ENCODE data around the gene RHD. TPM values are rescaled to one million over a fixed set of nuclear protein-coding genes. Genes with fewer than 3 reads are reported as not detected.

Gene RHD
- total RNA-seq, 2 experiments from 2014 or later = not detected

GRCh38 chr1:25341746-25342145, 69.4 kb downstream of the RHD start:
- peaks cover 6% of the 10 kb centered on the region for H4K20me1 ChIP-seq (ENCODE audit: insufficient read depth, low read length)
- H3K4me1 ChIP-seq (ENCODE audit: insufficient read depth, low read length, poor library complexity, severe bottlenecking) = peaks cover 19% of the 10 kb centered on the region
- no peaks in the 10 kb centered on the region for H3K9me3 ChIP-seq (ENCODE audit: low read length)
- H3K9me2 ChIP-seq (ENCODE audit: insufficient read depth, low read length) = no peaks in the 10 kb centered on the region
- POLR2A ChIA-PET = interaction anchor here (0.6 kb wide), 1 partner anchor 59 kb away, joined by 3 read pairs; no protein-coding TSS in a partner anchor
- intact Hi-C loops (cut with micrococcal nuclease; ENCODE audit: unreplicated experiment) = no loop called here
- no peak overlapping the region for H3K4me2 ChIP-seq (ENCODE audit: low read length)
- CTCF ChIA-PET (ENCODE audit: unreplicated experiment) = no interaction called here
- BruUV-seq (replicated peaks) = no TSS peak
- H2AFZ ChIP-seq (ENCODE audit: low read length) = no peak overlapping the region
- H3K4me3 ChIP-seq (ENCODE audit: low read depth, low read length, poor library complexity, severe bottlenecking) = no peak overlapping the region
- no peak overlapping the region for H3K27ac ChIP-seq (ENCODE audit: low read depth, low read length, poor library complexity, severe bottlenecking)
- peaks cover 51% of the 10 kb centered on the region for H3K79me2 ChIP-seq (ENCODE audit: insufficient read depth, low read depth, low read length)
- H3K36me3 ChIP-seq (ENCODE audit: insufficient read depth, low read length) = peaks cover 41% of the 10 kb centered on the region
- DNase-seq (ENCODE audit: low spot score) = no peak
- TF ChIP-seq EZH2phosphoT487 (IDR thresholded peaks at IDR 0.05; ENCODE audit: borderline replicate concordance, low read depth, low read length) = no peak
- TF ChIP-seq, protein P1, sequence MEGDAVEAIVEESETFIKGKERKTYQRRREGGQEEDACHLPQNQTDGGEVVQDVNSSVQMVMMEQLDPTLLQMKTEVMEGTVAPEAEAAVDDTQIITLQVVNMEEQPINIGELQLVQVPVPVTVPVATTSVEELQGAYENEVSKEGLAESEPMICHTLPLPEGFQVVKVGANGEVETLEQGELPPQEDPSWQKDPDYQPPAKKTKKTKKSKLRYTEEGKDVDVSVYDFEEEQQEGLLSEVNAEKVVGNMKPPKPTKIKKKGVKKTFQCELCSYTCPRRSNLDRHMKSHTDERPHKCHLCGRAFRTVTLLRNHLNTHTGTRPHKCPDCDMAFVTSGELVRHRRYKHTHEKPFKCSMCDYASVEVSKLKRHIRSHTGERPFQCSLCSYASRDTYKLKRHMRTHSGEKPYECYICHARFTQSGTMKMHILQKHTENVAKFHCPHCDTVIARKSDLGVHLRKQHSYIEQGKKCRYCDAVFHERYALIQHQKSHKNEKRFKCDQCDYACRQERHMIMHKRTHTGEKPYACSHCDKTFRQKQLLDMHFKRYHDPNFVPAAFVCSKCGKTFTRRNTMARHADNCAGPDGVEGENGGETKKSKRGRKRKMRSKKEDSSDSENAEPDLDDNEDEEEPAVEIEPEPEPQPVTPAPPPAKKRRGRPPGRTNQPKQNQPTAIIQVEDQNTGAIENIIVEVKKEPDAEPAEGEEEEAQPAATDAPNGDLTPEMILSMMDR (conservative IDR thresholded peaks at IDR 0.05; ENCODE audit: low read length) = no peak

DNA sequence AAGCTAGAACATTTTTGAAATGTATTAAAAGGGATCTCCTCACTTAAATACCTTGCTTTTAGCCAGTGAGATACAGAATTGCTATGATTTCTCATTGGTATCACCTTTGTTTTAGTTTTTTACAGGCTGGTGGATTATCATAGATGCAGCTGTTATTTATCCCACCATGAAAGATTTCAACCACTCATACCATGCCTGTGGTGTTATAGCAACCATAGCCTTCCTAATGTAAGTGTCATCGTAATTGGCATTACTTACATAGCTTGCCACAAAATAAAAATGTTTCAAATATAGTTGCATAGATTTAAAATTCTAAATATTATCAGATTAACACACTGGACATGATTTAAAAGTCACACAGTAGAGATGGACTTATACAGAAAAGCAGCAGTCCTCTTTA, 70.5 kb downstream of the RHD start:
- POLR2A ChIA-PET = interaction anchor here (0.5 to 0.6 kb wide), 2 partner anchors 96 to 107 kb away, joined by 3 read pairs; no protein-coding TSS in a partner anchor
- H2AFZ ChIP-seq (ENCODE audit: low read length) = no peak overlapping the region
- CTCF ChIA-PET (ENCODE audit: unreplicated experiment) = no interaction called here
- peaks cover 19% of the 10 kb centered on the region for H3K4me1 ChIP-seq (ENCODE audit: insufficient read depth, low read length, poor library complexity, severe bottlenecking)
- H3K9me2 ChIP-seq (ENCODE audit: insufficient read depth, low read length) = no peaks in the 10 kb centered on the region
- BruUV-seq (replicated peaks) = no TSS peak
- intact Hi-C loops (cut with micrococcal nuclease; ENCODE audit: unreplicated experiment) = no loop called here
- H3K4me2 ChIP-seq (ENCODE audit: low read length) = no peak overlapping the region
- peaks cover 6% of the 10 kb centered on the region for H4K20me1 ChIP-seq (ENCODE audit: insufficient read depth, low read length)
- peaks cover 50% of the 10 kb centered on the region for H3K79me2 ChIP-seq (ENCODE audit: insufficient read depth, low read depth, low read length)
- no peaks in the 10 kb centered on the region for H3K9me3 ChIP-seq (ENCODE audit: low read length)
- TF ChIP-seq, protein P1 (conservative IDR thresholded peaks at IDR 0.05; ENCODE audit: low read length) = no peak
- TF ChIP-seq EZH2phosphoT487 (IDR thresholded peaks at IDR 0.05; ENCODE audit: borderline replicate concordance, low read depth, low read length) = no peak
- H3K4me3 ChIP-seq (ENCODE audit: low read depth, low read length, poor library complexity, severe bottlenecking) = no peak overlapping the region
- no peak for DNase-seq (ENCODE audit: low spot score)
- peaks cover 51% of the 10 kb centered on the region for H3K36me3 ChIP-seq (ENCODE audit: insufficient read depth, low read length)
- no peak overlapping the region for H3K27ac ChIP-seq (ENCODE audit: low read depth, low read length, poor library complexity, severe bottlenecking)

DNA sequence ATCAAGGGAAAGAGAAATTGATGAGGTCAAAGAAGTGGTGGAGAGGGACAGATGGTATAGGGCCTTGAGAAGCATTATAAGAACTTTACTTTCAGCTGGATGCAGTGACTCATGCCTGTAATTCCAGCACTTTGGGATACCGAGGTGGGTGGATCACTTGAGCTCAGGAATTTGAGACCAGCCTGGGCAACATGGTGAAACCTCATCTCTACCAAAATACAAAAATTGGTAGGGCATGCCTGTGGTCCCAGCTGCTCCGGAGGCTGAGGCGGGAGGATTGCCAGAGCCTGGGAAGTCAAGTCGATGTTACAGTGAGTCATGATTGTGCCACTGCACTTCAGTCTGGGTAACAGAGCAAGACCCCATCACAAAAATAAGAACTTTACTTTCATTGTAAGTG, 71.6 kb downstream of the RHD start:
- POLR2A ChIA-PET = no interaction called here
- Histone ChIP-seq H3K4me2 (ENCODE audit: low read length) (no peak overlapping the region), H3K4me1 (ENCODE audit: insufficient read depth, low read length, poor library complexity, severe bottlenecking) (peaks cover 19% of the 10 kb centered on the region), H3K9me3 (ENCODE audit: low read length) (no peaks in the 10 kb centered on the region), H3K4me3 (ENCODE audit: low read depth, low read length, poor library complexity, severe bottlenecking) (no peak overlapping the region), H2AFZ (ENCODE audit: low read length) (no peak overlapping the region), H3K79me2 (ENCODE audit: insufficient read depth, low read depth, low read length) (peaks cover 46% of the 10 kb centered on the region), H4K20me1 (ENCODE audit: insufficient read depth, low read length) (peaks cover 6% of the 10 kb centered on the region), H3K36me3 (ENCODE audit: insufficient read depth, low read length) (peaks cover 61% of the 10 kb centered on the region), H3K27ac (ENCODE audit: low read depth, low read length, poor library complexity, severe bottlenecking) (no peak overlapping the region), H3K9me2 (ENCODE audit: insufficient read depth, low read length) (no peaks in the 10 kb centered on the region)
- no TSS peak for BruUV-seq (replicated peaks)
- TF ChIP-seq, protein P1 (conservative IDR thresholded peaks at IDR 0.05; ENCODE audit: low read length) = no peak
- no peak for TF ChIP-seq EZH2phosphoT487 (IDR thresholded peaks at IDR 0.05; ENCODE audit: borderline replicate concordance, low read depth, low read length)
- intact Hi-C loops (cut with micrococcal nuclease; ENCODE audit: unreplicated experiment) = no loop called here
- CTCF ChIA-PET (ENCODE audit: unreplicated experiment) = no interaction called here
- DNase-seq (ENCODE audit: low spot score) = no peak
